Activated naive CD4-positive, alpha-beta T cell treated with anti-CD3 and anti-CD28 coated beads, Interleukin-2, amount 50 U/mL, for 72 hours (primary cell): Measurements from ENCODE around the gene MAP3K14. TPM values are rescaled to one million over a fixed set of nuclear protein-coding genes. Genes with fewer than 3 reads are reported as not detected.

Source experiments
- ATAC-seq, 2 donors: fragments of 150-1000 bp; cut with Tn5 transposase; 2 replicates each; pipeline ENCODE4 v1.10.0; 2021; ENCODE audit warnings: mild to moderate bottlenecking in 2 of 2, moderate library complexity in 2 of 2
- DNase-seq, 2 donors: peaks; one replicate each; pipeline ENCODE4 v3.0.0; 2021 to 2022; ENCODE audit warnings: low spot score in 2 of 2
- H3K27ac Mint-ChIP-seq, 2 donors: one replicate each; pipeline ENCODE4 v1.8.0; 2022; ENCODE audit warnings: mild to moderate bottlenecking in 2 of 2, mixed read lengths in 2 of 2
- H3K36me3 Mint-ChIP-seq, 2 donors: one replicate each; pipeline ENCODE4 v1.8.0; 2022; ENCODE audit warnings: mixed read lengths in 2 of 2
- H3K9me3 Mint-ChIP-seq, 2 donors: one replicate each; pipeline ENCODE4 v1.8.0; 2022; ENCODE audit warnings: mixed read lengths in 2 of 2
- total RNA-seq, 2 donors: library from RNA; stranded (reverse); gene quantifications; one replicate each; pipeline ENCODE4 v1.2.3, GENCODE V29; 2022

The MAP3K14 gene
- total RNA-seq, 2 donors from 2014 or later: 38.4 to 54.4 TPM

GRCh38 chr17:45246338-45246737, 70.5 kb downstream of the MAP3K14 start:
- no peak for DNase-seq
- Mint-ChIP-seq H3K27ac (peak overlapping the region in 1 of 2 donors; percentile 97), H3K9me3 (no peaks in the 10 kb centered on the region), H3K36me3 (peaks cover 19 to 22% of the 10 kb centered on the region in 2 donors)
- no peak for ATAC-seq

- no peak for DNase-seq
- peaks cover 17 to 19% of the 10 kb centered on the region in 2 donors for H3K36me3 Mint-ChIP-seq
- no peak for ATAC-seq
- peak overlapping the region; percentile 72 to 89 for H3K27ac Mint-ChIP-seq
- no peaks in the 10 kb centered on the region for H3K9me3 Mint-ChIP-seq
Observed at GRCh38 chr17:45244725-45245656, 71.8 kb downstream of the MAP3K14 start.

- ATAC-seq (no peak), DNase-seq (no peak)
- H3K36me3 Mint-ChIP-seq: peaks cover 20 to 22% of the 10 kb centered on the region in 2 donors
- H3K9me3 Mint-ChIP-seq: no peaks in the 10 kb centered on the region
- H3K27ac Mint-ChIP-seq: peak overlapping the region in 1 of 2 donors; percentile 89
Observed at GRCh38 chr17:45243750-45244149, 73.1 kb downstream of the MAP3K14 start.

GRCh38 chr17:45242029-45242414, 74.8 kb downstream of the MAP3K14 start:
- ATAC-seq: no peak
- H3K9me3 Mint-ChIP-seq: no peaks in the 10 kb centered on the region
- peak overlapping the region in 1 of 2 donors; percentile 89 for H3K27ac Mint-ChIP-seq
- H3K36me3 Mint-ChIP-seq: peaks cover 28 to 31% of the 10 kb centered on the region in 2 donors
- no peak for DNase-seq

- H3K36me3 Mint-ChIP-seq: peaks cover 26 to 28% of the 10 kb centered on the region in 2 donors
- no peaks in the 10 kb centered on the region for H3K9me3 Mint-ChIP-seq
- no peak for DNase-seq
- no peak for ATAC-seq
- H3K27ac Mint-ChIP-seq: peak overlapping the region; percentile 29 to 82
Observed at GRCh38 chr17:45241328-45242028, 75.3 kb downstream of the MAP3K14 start.

- peaks cover 26 to 28% of the 10 kb centered on the region in 2 donors for H3K36me3 Mint-ChIP-seq
- H3K9me3 Mint-ChIP-seq: no peaks in the 10 kb centered on the region
- DNase-seq (no peak), ATAC-seq (no peak)
- peak overlapping the region in 1 of 2 donors; percentile 82 for H3K27ac Mint-ChIP-seq
Observed at GRCh38 chr17:45240905-45241327, 75.9 kb downstream of the MAP3K14 start.

GRCh38 chr17:45238155-45238774, 78.6 kb downstream of the MAP3K14 start:
- no peak for DNase-seq
- no peak for ATAC-seq
- no peaks in the 10 kb centered on the region for H3K9me3 Mint-ChIP-seq
- H3K27ac Mint-ChIP-seq: peak overlapping the region; percentile 56 to 82
- peaks cover 34 to 43% of the 10 kb centered on the region in 2 donors for H3K36me3 Mint-ChIP-seq

- no peak for ATAC-seq
- H3K27ac Mint-ChIP-seq: peak overlapping the region; percentile 56 to 82
- peaks cover 34 to 43% of the 10 kb centered on the region in 2 donors for H3K36me3 Mint-ChIP-seq
- H3K9me3 Mint-ChIP-seq: no peaks in the 10 kb centered on the region
- no peak for DNase-seq
Observed at GRCh38 chr17:45237686-45238085, 79.1 kb downstream of the MAP3K14 start.

- ATAC-seq (no peak), DNase-seq (no peak)
- H3K27ac Mint-ChIP-seq: peak overlapping the region in 1 of 2 donors; percentile 80
- no peaks in the 10 kb centered on the region for H3K9me3 Mint-ChIP-seq
- peaks cover 44 to 56% of the 10 kb centered on the region in 2 donors for H3K36me3 Mint-ChIP-seq
Observed at GRCh38 chr17:45236282-45236606, 80.6 kb downstream of the MAP3K14 start.

- DNase-seq: peak; percentile 68 to 78
- no peaks in the 10 kb centered on the region for H3K9me3 Mint-ChIP-seq
- H3K36me3 Mint-ChIP-seq: peaks cover 44 to 56% of the 10 kb centered on the region in 2 donors
Observed at GRCh38 chr17:45235416-45236281, 81.2 kb downstream of the MAP3K14 start.

GRCh38 chr17:45234641-45235415, 82.0 kb downstream of the MAP3K14 start:
- DNase-seq (peak in 1 of 2 donors; percentile 46), ATAC-seq (peak; percentile 11 to 69)
- H3K9me3 Mint-ChIP-seq: no peaks in the 10 kb centered on the region
- H3K27ac Mint-ChIP-seq: peak overlapping the region in 1 of 2 donors; percentile 80
- H3K36me3 Mint-ChIP-seq: peaks cover 44 to 59% of the 10 kb centered on the region in 2 donors

More at GRCh38 chr17:45235416-45236281, 81.2 kb downstream of the MAP3K14 start:
- ATAC-seq: peak; percentile 55 to 70
- H3K27ac Mint-ChIP-seq: peak overlapping the region in 1 of 2 donors; percentile 80

- DNase-seq (no peak), ATAC-seq (no peak)
- no peaks in the 10 kb centered on the region for H3K9me3 Mint-ChIP-seq
- H3K27ac Mint-ChIP-seq: peak overlapping the region; percentile 73 to 84
- peaks cover 34 to 49% of the 10 kb centered on the region in 2 donors for H3K36me3 Mint-ChIP-seq
Observed at GRCh38 chr17:45233423-45233924, 83.3 kb downstream of the MAP3K14 start.

- no peak for ATAC-seq
- no peaks in the 10 kb centered on the region for H3K9me3 Mint-ChIP-seq
- no peak for DNase-seq
- H3K27ac Mint-ChIP-seq: peak overlapping the region; percentile 73 to 100
- peaks cover 27 to 47% of the 10 kb centered on the region in 2 donors for H3K36me3 Mint-ChIP-seq
Observed at GRCh38 chr17:45232514-45233422, 84.1 kb downstream of the MAP3K14 start.

- DNase-seq (peak; percentile 27 to 65), ATAC-seq (no peak)
- H3K27ac Mint-ChIP-seq: peak overlapping the region; percentile 38 to 100
- H3K36me3 Mint-ChIP-seq: peaks cover 18 to 45% of the 10 kb centered on the region in 2 donors
- H3K9me3 Mint-ChIP-seq: no peaks in the 10 kb centered on the region
Observed at GRCh38 chr17:45231481-45232116, 85.2 kb downstream of the MAP3K14 start.
